Neural cell (in vitro differentiated cells): ENCODE results near the gene SIPA1. TPM values are rescaled to one million over a fixed set of nuclear protein-coding genes. Genes with fewer than 3 reads are reported as not detected.

Experiments used
- H2AFZ ChIP-seq: fragments of 200-600, 300-800 bp; sonication (generic), shearing (Covaris generic); 2 replicates; pipeline ENCODE4 v1.6.0; 2014; ENCODE audit warnings: low read depth, mild to moderate bottlenecking, antibody characterized with exemption, low read length, moderate library complexity
- H3F3A ChIP-seq: fragments of 200-600 bp; shearing (Covaris generic); 2 replicates; pipeline ENCODE4 v1.6.1; 2016; ENCODE audit warnings: mild to moderate bottlenecking, moderate library complexity, mixed read lengths, antibody characterized with exemption, low read length; ENCODE audit not compliant: insufficient read depth, poor library complexity, severe bottlenecking
- H3K27ac ChIP-seq: fragments of 200-600, 300-800 bp; sonication (generic), shearing (Covaris generic); 2 replicates; pipeline ENCODE4 v1.5.1; 2014; ENCODE audit warnings: mild to moderate bottlenecking, low read length, moderate library complexity
- H3K27me3 ChIP-seq: fragments of 300-800, 200-600 bp; sonication (generic), shearing (Covaris generic); 2 replicates; pipeline ENCODE4 v1.6.0; 2014; ENCODE audit warnings: mild to moderate bottlenecking, low read depth, low read length, moderate library complexity; ENCODE audit not compliant: insufficient read depth
- H3K36me3 ChIP-seq: fragments of 300-800, 200-600 bp; sonication (generic), shearing (Covaris generic); 2 replicates; pipeline ENCODE4 v1.5.1; 2014; ENCODE audit warnings: mild to moderate bottlenecking, antibody characterized with exemption, low read length, moderate library complexity; ENCODE audit not compliant: insufficient read depth
- H3K4me2 ChIP-seq: fragments of 300-800, 200-600 bp; sonication (generic), shearing (Covaris generic); 2 replicates; pipeline ENCODE4 v1.6.0; 2014; ENCODE audit warnings: mild to moderate bottlenecking, low read length
- H3K4me3 ChIP-seq: fragments of 300-800, 200-600 bp; sonication (generic), shearing (Covaris generic); 2 replicates; pipeline ENCODE4 v1.5.1; 2014; ENCODE audit warnings: mild to moderate bottlenecking, low read length, moderate library complexity
- H3K79me2 ChIP-seq: fragments of 200-600 bp; shearing (Covaris generic); replicated peaks from 2 replicates; pipeline ENCODE4 v1.6.0; 2014; ENCODE audit warnings: mild to moderate bottlenecking, low read length, moderate library complexity; ENCODE audit not compliant: insufficient read depth
- H3K9ac ChIP-seq: fragments of 300-800, 200-600 bp; sonication (generic), shearing (Covaris generic); 2 replicates; pipeline ENCODE4 v1.6.1; 2016; ENCODE audit warnings: mild to moderate bottlenecking, low read length, mixed read lengths
- H3K9me2 ChIP-seq: fragments of 200-600 bp; shearing (Covaris generic); 2 replicates; pipeline ENCODE4 v1.6.1; 2016; ENCODE audit warnings: mild to moderate bottlenecking, low read length, mixed read lengths; ENCODE audit not compliant: insufficient read depth
- H3K9me3 ChIP-seq: fragments of 200-600, 300-800 bp; sonication (generic), shearing (Covaris generic); 2 replicates; pipeline ENCODE4 v1.6.1; 2016; ENCODE audit warnings: mild to moderate bottlenecking, mixed run types, low read length, moderate library complexity, mixed read lengths
- H4K20me1 ChIP-seq: fragments of 200-600 bp; shearing (Covaris generic); 2 replicates; pipeline ENCODE4 v1.6.1; 2016; ENCODE audit warnings: mild to moderate bottlenecking, mixed run types; ENCODE audit not compliant: insufficient read depth
- CTCF ChIP-seq: fragments of 450-650 bp; IDR thresholded peaks from 2 replicates; pipeline ENCODE4 v1.5.1; 2014; ENCODE audit warnings: antibody characterized with exemption, mild to moderate bottlenecking, moderate library complexity; ENCODE audit not compliant: poor library complexity, severe bottlenecking
- EP300 ChIP-seq: fragments of 450-650 bp; conservative IDR thresholded peaks from 2 replicates; pipeline ENCODE4 v1.6.1; 2014; ENCODE audit warnings: antibody characterized with exemption, mild to moderate bottlenecking, moderate library complexity; ENCODE audit not compliant: poor library complexity, severe bottlenecking
- EZH2 ChIP-seq: fragments of 200-600, 300-800 bp; shearing (Covaris generic), sonication (generic); IDR thresholded peaks from 2 replicates; pipeline ENCODE4 v1.6.1; 2014; ENCODE audit warnings: antibody characterized with exemption, low read length, borderline replicate concordance, mild to moderate bottlenecking; ENCODE audit not compliant: insufficient read depth, poor library complexity, severe bottlenecking
- MXI1 ChIP-seq: fragments of 450-650 bp; conservative IDR thresholded peaks from 2 replicates; pipeline ENCODE4 v1.6.1; 2014; ENCODE audit warnings: antibody characterized with exemption, mild to moderate bottlenecking; ENCODE audit not compliant: poor library complexity, severe bottlenecking
- POLR2AphosphoS5 ChIP-seq: IDR thresholded peaks from 2 replicates; pipeline ENCODE4 v1.6.1; 2012
- RAD21 ChIP-seq: fragments of 450-650 bp; conservative IDR thresholded peaks from 2 replicates; pipeline ENCODE4 v1.6.1; 2014; ENCODE audit warnings: antibody characterized with exemption, mild to moderate bottlenecking, moderate library complexity
- SMC3 ChIP-seq: fragments of 450-650 bp; conservative IDR thresholded peaks from 2 replicates; pipeline ENCODE4 v1.6.1; 2014; ENCODE audit warnings: antibody characterized with exemption, mild to moderate bottlenecking, moderate library complexity; ENCODE audit not compliant: poor library complexity
- TAF1 ChIP-seq: IDR thresholded peaks from 2 replicates; pipeline ENCODE4 v1.6.1; 2012; ENCODE audit warnings: low read depth
- polyA plus RNA-seq: library from polyadenylated mRNA; depleted of rRNA; stranded (reverse); fragments of >200 nt; gene quantifications from 2 replicates; pipeline ENCODE4 v1.2.3, GENCODE V29; 2014
- TF ChIP-seq, protein P1 (sequence below): IDR thresholded peaks from 2 replicates; pipeline ENCODE4 v1.6.1; 2012; ENCODE audit warnings: borderline replicate concordance

The SIPA1 gene
- polyA plus RNA-seq, 1 donor from 2014 or later: 6.5 TPM

DNA sequence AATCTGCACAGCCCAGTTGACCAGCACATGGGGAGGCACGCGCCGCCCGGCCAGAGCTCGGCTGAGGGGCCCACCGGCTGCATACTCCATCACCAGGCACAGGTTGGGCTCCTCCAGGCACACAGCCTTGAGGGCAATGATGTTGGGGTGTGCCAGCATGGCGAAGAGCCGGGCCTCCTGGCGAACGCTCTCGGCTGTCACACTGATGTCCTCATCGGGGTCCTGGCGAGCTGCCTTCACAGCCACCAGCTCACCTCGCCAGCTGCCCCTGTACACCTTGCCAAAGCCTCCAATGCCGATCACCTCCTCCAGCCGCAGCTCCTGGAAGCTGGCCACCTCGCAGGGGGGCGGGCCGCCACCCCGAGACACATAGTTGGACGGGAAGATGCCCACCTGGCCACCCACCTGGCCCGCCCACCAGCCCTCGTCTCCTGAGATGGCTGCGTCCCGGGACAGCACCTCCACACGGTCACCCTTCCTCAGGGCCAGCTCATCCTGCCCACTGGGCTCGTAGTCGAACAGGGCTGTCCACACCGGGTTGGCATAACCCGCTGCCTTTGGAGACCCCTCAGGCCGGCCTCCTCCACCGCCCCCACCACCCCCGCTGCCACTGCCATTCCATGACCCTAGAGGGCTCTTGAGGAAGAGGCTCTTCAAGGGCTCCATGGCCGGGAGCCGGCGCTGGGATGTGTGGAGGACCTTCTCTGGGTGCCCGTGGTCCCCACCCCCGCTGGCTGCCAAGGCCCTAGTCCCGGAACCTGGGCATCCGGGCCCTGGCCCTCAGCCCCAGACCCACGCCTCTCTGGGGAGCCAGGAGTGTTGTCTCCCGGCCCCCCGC is 24.6 kb upstream of the SIPA1 start:
- Histone ChIP-seq H2AFZ (no peak overlapping the region), H3F3A (no peaks in the 10 kb centered on the region), H3K36me3 (no peaks in the 10 kb centered on the region), H3K9ac (peak overlapping the region; percentile 76), H3K9me2 (no peaks in the 10 kb centered on the region), H3K9me3 (no peaks in the 10 kb centered on the region), H3K4me2 (peak overlapping the region; percentile 49), H3K79me2 (peaks cover 18% of the 10 kb centered on the region), H3K4me3 (peak overlapping the region; percentile 81), H3K27ac (peak overlapping the region; percentile 66), H3K27me3 (no peaks in the 10 kb centered on the region), H4K20me1 (no peaks in the 10 kb centered on the region)
- TF ChIP-seq CTCF: no peak
- TF ChIP-seq RAD21: no peak
- TF ChIP-seq EZH2: no peak
- no peak for TF ChIP-seq MXI1
- no peak for TF ChIP-seq TAF1
- no peak for TF ChIP-seq SMC3

GRCh38 chr11:65615229-65615949 is 22.5 kb upstream of the SIPA1 start, which contains the start of gene PCNX3:
TSS of gene PCNX3 (plus strand) at chr11:65615776. CDS start at chr11:65616312, 536 bp downstream.
- Histone ChIP-seq H3K4me2 (peak within 1 kb of the TSS; percentile 84), H3K27me3 (no peaks in the 10 kb centered on the region), H3K9ac (peak within 1 kb of the TSS; percentile 76), H3K27ac (peak within 1 kb of the TSS; percentile 66), H2AFZ (peak within 1 kb of the TSS; percentile 31), H4K20me1 (no peaks in the 10 kb centered on the region), H3K4me3 (peak within 1 kb of the TSS; percentile 81), H3F3A (no peaks in the 10 kb centered on the region), H3K9me3 (no peaks in the 10 kb centered on the region), H3K79me2 (peaks cover 18% of the 10 kb centered on the region), H3K9me2 (no peaks in the 10 kb centered on the region), H3K36me3 (no peaks in the 10 kb centered on the region)
- TF ChIP-seq MXI1 (peak; percentile 76), POLR2AphosphoS5 (peak; percentile 34), CTCF (peak; percentile 34), EP300 (peak; percentile 69)
- TF ChIP-seq, protein P1, sequence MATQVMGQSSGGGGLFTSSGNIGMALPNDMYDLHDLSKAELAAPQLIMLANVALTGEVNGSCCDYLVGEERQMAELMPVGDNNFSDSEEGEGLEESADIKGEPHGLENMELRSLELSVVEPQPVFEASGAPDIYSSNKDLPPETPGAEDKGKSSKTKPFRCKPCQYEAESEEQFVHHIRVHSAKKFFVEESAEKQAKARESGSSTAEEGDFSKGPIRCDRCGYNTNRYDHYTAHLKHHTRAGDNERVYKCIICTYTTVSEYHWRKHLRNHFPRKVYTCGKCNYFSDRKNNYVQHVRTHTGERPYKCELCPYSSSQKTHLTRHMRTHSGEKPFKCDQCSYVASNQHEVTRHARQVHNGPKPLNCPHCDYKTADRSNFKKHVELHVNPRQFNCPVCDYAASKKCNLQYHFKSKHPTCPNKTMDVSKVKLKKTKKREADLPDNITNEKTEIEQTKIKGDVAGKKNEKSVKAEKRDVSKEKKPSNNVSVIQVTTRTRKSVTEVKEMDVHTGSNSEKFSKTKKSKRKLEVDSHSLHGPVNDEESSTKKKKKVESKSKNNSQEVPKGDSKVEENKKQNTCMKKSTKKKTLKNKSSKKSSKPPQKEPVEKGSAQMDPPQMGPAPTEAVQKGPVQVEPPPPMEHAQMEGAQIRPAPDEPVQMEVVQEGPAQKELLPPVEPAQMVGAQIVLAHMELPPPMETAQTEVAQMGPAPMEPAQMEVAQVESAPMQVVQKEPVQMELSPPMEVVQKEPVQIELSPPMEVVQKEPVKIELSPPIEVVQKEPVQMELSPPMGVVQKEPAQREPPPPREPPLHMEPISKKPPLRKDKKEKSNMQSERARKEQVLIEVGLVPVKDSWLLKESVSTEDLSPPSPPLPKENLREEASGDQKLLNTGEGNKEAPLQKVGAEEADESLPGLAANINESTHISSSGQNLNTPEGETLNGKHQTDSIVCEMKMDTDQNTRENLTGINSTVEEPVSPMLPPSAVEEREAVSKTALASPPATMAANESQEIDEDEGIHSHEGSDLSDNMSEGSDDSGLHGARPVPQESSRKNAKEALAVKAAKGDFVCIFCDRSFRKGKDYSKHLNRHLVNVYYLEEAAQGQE: no peak
